ENCODE results near the gene CYBA.

Gene CYBA

GRCh38 chr16:88642881-88643643, 7.8 kb downstream of the CYBA start:
- no peak overlapping the region for H3K4me3 ChIP-seq (replicated peaks; ENCODE audit: insufficient read depth, low read length)
- no peak overlapping the region for H3K27ac ChIP-seq (replicated peaks)
- TF ChIP-seq POLR2AphosphoS5 (IDR thresholded peaks at IDR 0.05; ENCODE audit: low read depth) (no peak; the same call in 1 of the 2 replicates), CTCF (IDR thresholded peaks at IDR 0.05; ENCODE audit: insufficient read depth, low read length) (no peak), REST (IDR thresholded peaks at IDR 0.05; ENCODE audit: insufficient replicate concordance, low read depth) (no peak), SPI1 (IDR thresholded peaks at IDR 0.05; ENCODE audit: borderline replicate concordance, low read depth) (no peak), GABPA (IDR thresholded peaks at IDR 0.05; ENCODE audit: low read depth) (no peak)
- no peak for DNase-seq (ENCODE audit: low read depth in 1 of 2, low spot score in 1 of 2)
- H3K27me3 ChIP-seq (ENCODE audit: insufficient read depth, poor library complexity, severe bottlenecking) = peaks cover 3% of the 10 kb centered on the region

- no peak for DNase-seq (ENCODE audit: low read depth in 1 of 2, low spot score in 1 of 2)
- TF ChIP-seq SPI1 (IDR thresholded peaks at IDR 0.05; ENCODE audit: borderline replicate concordance, low read depth) (no peak), CTCF (IDR thresholded peaks at IDR 0.05; ENCODE audit: insufficient read depth, low read length) (no peak), REST (IDR thresholded peaks at IDR 0.05; ENCODE audit: insufficient replicate concordance, low read depth) (no peak), GABPA (IDR thresholded peaks at IDR 0.05; ENCODE audit: low read depth) (no peak), POLR2AphosphoS5 (IDR thresholded peaks at IDR 0.05; ENCODE audit: low read depth) (no peak)
- H3K27ac ChIP-seq (replicated peaks) = no peak overlapping the region
- H3K4me3 ChIP-seq (replicated peaks; ENCODE audit: insufficient read depth, low read length) = no peak overlapping the region
- peaks cover 3% of the 10 kb centered on the region for H3K27me3 ChIP-seq (ENCODE audit: insufficient read depth, poor library complexity, severe bottlenecking)
Observed at GRCh38 chr16:88640498-88641247, 10.2 kb downstream of the CYBA start.

- no peak overlapping the region for H3K4me3 ChIP-seq (replicated peaks; ENCODE audit: insufficient read depth, low read length)
Observed at GRCh38 chr16:88640039-88640495, 10.8 kb downstream of the CYBA start.

More at GRCh38 chr16:88640039-88640495, 10.8 kb downstream of the CYBA start:
- no peak for TF ChIP-seq CTCF (IDR thresholded peaks at IDR 0.05; ENCODE audit: insufficient read depth, low read length)
- no peak for TF ChIP-seq REST (IDR thresholded peaks at IDR 0.05; ENCODE audit: insufficient replicate concordance, low read depth)
- TF ChIP-seq SPI1 (IDR thresholded peaks at IDR 0.05; ENCODE audit: borderline replicate concordance, low read depth) = no peak
- no peak for TF ChIP-seq GABPA (IDR thresholded peaks at IDR 0.05; ENCODE audit: low read depth)
- TF ChIP-seq POLR2AphosphoS5 (IDR thresholded peaks at IDR 0.05; ENCODE audit: low read depth) = no peak
- no peak overlapping the region for H3K27ac ChIP-seq (replicated peaks)
- peaks cover 3% of the 10 kb centered on the region for H3K27me3 ChIP-seq (ENCODE audit: insufficient read depth, poor library complexity, severe bottlenecking)
- DNase-seq (ENCODE audit: low read depth in 1 of 2, low spot score in 1 of 2) = no peak

Data from HL-60 (cell line).